GOT3 (cell line): ENCODE data around the gene MEN1.

ENCODE experiments used
- DNase-seq: peaks from one replicate; lab custom pipeline; 2025; ENCODE audit warnings: mixed read lengths; lab: John Stamatoyannopoulos, UW

Gene MEN1

DNA sequence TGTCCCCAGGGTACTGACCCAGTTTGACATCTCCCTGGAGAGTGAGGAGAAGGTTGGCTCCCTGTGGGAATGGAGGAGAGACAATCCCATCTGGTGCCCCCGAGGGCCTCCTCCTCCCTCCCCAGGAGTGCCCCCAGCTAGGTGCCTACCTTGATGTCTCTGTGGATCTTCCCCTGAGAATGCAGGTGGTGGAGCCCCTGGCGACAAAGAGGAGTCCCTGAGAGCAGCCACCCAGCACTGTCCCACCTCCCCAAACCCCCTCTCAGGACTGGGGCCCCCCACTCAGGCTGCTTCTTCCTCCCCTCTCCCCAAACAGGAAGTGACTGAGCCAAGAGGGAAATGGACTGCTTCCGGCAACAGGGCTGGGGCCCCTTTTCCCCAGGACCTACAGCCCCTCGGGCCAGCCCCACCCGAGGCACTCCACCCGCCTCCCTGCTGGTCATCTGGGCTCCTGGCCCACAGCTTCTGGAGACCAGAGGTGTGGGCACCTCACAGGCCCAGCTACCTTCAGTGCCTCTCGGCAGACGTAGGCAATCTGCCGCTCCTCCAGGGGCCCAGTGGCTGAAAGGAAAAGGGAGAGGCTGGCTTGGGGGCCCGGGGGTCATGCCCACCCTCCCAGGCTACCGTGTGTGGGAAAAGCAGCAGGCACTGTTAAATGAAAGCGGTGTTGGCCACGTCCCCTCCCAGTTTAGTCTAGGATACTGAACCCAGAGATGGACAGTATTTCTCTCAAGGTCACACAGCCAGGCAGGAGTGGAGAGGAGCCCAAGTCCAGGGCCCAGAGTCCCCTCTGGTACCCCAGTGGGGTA is 8.6 kb downstream of the MEN1 start:
- no peak for DNase-seq

DNA sequence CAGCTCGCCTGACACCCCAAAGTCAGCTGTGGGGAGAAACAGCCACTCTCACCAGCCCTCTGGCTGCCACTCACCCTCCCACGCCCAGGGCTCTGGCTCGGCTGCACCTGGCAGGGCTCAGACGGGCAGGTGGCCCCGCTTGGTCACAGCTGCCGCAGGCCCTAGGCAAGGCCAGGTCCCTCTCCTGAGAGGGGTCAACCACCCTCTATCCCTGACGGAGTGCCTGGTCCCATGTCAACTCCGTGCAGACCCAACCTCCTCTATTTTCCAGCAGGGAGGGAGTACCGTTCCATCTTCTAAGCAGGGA is 9.2 kb downstream of the MEN1 start:
- DNase-seq: no peak

DNA sequence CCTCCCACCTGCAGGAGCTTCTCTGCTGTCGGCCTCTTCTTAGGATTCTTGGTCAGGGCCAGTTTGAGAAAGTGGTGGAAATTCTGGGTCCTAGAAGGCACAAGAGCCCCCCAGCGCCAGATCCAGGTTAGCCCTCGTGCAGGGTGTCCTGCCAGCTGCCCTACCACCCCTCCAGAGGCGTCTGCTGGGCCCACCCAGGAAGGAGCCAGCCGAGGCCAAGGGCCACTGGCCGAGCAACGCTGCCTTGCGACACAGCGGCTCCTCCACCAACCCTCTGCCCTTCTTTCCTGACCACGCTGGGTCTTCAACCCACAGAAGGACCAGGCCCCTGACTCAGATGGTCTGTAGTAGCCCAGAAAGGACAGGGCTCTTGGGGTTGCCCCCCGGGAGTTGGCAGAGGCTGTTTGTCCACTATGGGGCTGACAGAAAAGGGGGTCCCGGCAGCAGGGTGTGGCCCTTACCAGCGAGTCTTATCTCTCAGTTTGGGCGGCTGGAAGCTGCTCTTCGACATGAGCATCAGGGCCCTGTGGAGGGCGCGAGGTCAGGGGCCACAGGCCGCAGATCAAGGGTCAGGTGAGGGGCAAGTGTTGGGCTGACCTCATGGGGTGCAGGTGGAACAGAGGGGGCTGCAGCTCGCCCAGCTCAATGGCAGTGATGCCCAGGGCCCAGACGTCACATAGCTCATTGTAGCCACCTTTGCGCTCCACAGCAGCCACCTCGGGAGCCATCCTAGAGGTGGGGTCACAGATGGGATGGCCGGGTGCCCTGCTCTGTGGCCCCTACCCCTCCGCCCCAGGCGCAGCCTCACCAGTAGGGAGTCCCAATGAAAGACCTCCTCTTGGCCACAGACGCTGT is 9.8 kb downstream of the MEN1 start:
- DNase-seq: no peak

DNA sequence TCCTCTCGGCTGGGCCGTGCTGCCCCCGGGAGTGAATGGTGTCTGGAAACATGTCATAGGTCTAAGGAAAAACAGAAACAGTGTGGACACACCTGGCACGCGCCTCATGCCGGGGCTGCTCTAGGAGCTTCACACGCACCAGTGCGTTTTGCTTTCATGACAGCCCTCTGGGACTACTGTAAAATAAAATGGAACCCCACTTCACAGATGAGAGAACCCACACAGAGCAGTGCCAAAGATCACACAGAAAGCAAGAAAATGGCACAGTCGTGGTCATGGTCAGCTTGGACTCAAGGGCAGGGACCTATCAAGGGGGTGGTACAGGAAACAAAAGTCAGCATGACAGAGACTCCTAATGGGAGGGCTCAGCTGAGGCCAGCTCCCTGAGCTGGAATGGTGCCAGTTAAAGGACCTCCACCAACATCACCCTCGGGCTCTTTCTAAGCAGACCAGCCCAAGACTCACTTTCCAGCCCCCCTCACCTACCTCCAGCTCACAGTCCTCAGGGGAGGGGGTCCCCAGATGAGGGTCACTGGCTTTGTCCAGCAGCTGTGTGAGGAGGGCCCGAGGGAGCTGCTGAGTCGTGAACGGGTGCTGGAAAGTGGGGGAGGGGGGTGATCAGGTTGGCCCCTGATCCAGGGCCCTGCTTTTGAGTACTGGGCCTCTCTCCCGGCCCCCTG is 10.6 kb downstream of the MEN1 start:
- no peak for DNase-seq

DNA sequence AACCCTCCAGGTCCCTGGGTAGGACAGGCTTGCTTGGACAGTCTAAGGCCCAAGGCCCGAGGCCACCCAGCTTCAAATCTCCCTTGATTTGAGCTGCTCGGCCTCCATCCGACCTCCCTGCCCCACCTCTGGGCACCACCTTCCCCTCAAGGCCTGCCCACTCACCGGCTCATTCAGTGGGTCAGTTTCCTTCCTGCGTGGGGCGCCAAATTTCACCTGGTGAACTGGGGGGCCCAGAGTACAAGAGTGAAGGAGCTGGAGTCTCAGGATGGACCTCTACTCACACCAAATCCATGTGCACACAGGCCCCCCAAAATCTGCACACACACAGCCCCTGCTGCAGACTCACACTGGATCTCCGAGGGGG is 11.1 kb downstream of the MEN1 start:
- DNase-seq: no peak

DNA sequence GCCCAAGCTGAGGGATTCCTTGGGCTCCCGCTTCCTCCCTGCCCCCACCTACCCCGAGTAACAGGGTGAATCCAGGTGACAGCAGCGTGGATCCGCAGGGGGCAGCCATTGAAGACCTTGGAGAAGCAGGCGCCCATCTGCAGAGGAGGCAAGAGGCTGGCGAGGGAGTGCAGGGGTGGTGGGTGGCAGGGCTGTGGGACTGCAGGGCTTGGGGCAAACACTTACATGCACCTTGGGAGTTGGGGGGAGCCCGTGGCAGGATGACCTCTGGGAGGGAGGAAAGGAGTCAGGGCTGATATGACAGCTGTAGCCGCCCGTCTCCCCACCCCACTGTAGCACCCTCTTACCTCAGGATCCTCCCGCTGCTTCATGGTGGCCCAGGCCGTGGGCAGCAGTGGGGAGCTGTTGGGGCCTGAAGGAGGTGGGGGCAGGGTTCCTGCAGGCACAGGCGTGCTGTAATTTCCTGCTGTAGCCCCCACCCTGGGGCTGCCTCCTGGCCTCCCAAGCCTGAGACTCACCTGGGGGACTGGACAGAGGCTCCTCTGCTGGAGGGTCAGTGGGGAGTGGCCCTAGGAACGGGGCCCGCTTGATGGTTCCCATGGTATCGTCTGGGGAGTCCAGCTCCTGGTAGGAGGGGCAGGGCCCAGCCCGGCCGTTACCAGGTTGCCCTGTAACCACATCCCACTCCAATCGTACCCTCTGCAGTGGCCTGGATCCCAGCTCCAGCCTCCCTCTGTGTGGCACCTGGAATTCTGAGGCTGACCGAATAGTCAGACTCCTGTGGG is 13.4 kb downstream of the MEN1 start:
- no peak for DNase-seq

DNA sequence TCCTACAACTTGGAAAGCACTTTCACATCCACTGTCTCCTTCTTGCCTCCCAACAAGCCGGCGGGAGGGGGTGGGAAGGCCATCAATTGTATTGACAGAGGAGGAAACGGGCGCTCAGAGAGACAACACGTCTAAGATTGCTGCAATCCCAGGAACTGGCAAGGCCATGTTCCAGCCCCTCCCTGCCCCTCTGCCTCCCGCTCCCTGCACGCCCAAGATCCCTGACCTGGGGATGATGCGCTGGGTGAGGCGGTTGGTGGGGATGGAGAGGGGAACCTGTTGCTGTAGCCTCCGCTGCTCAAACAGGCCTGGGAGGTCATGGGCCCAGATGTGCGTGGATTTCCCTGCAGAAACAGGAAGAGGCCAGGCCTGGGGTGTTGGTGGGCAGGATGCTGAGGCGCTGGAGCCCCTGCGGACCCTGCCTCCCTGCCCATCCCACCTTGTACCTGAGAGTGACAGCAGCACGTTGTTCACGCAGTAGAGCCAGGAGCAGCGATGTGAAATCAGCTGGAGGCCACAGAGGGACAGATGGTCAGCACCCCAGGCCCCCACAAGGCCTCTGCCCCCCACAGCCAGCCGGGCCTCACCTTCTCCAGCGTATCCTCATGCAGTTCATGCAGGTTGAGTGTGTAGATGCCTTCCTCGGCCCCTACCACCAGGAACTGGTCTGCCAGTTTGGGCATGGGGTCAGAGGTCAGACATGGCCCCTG is 14.1 kb downstream of the MEN1 start:
- DNase-seq: no peak

DNA sequence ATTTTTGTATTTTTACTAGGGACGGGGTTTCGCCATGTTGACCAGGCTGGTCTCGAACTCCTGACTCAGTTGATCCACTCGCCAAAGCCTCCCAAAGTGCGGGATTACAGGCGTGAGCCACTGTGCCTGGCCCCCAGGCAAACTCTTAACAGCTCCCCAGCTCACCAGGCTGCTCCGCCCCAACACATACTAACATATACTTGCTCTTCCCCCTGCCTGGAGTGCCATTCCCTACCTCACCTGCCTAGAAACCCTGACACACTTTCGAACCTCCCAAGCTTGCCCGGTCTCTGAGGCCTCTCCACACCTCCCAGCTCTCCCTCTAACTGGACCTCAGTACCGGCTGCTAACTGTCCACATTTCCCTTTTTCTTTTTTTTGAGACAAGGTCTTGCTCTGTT is 15.8 kb downstream of the MEN1 start:
- no peak for DNase-seq

DNA sequence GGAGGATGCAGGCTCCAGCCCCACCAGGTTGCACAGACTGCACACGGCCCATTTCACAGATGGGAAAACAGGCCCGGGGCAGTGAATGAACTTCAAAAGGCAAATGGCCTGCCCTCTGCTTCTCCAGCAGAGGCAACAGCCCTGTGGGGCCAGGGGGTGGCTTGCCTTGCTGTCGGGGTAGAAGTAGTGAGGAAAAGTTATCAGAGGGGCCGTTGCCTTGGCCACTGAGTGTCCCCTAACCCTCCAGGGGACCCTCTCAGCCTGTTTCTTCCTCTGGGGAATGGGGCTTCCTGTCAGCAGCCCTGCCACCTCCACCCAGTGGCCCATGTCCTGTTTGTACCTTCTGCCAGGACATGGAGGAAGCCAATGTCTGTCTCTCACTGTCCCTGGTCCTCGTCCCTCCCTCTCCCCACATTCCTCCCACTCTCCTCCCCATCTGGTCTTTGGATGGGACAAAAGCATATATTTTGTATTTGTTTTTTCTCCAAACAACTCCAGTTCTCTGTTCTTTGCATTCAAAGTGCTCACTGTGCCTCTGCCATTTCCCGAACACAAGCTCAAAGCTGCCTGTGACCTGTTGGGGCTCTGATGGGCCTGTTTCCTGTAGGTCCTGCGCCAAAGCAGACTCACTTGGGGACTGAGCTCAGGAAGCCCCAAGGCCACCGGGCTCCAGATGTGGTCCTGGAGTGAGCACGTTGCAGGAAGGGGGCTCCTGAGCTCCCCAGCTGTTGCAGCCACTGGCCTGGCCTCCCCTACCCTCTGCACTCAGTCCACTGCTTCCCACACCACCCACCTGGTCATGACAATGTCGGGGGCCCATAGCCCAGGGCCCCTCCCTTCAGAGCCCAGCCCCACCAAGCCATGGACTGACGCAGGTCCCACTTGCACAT is 16.8 kb downstream of the MEN1 start:
- no peak for DNase-seq

DNA sequence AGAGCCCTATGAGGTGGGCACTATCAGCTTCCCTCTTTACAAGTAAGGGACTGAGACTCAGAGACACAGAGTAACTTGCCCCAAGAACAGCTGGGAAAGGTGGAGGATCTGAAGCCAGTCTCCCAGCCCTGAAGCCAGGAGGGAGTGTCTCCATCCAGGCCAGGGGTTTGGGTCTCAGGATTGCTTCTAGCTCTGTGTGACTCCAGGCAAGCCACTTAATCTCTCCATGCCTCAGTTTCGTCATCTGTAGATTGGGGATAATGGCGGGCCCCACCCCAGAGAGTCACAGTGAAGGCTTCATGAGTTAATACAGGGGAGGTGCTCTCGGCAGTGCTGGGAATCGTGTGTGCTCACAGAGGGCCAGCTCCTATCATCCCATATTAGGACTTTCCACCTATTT is 17.9 kb downstream of the MEN1 start:
- no peak for DNase-seq

DNA sequence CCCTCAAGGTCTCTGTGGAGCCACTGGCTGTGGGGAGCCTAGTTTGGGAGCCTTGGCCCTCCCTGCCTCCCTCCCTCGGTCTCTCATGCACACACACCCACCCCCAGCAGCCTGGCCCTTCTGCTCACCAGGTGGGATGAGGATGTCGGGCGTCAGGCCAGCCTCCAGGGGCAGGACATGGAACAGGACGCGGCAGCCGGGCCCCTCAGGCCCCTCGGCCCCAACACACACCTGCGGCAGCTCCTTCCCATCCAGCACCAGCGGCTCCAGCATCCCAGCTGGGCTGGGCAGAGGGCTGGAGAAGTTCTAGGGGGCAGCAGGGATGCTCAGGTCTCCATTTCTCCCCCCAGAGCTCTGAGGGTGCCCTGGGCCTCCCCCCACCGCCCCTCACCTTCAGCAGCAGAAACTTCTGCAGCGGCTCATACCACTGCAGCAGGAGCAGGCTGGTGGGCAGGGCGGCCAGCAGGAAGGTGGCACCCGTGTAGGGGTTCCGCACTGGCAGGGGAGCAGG is 18.5 kb downstream of the MEN1 start:
- no peak for DNase-seq

DNA sequence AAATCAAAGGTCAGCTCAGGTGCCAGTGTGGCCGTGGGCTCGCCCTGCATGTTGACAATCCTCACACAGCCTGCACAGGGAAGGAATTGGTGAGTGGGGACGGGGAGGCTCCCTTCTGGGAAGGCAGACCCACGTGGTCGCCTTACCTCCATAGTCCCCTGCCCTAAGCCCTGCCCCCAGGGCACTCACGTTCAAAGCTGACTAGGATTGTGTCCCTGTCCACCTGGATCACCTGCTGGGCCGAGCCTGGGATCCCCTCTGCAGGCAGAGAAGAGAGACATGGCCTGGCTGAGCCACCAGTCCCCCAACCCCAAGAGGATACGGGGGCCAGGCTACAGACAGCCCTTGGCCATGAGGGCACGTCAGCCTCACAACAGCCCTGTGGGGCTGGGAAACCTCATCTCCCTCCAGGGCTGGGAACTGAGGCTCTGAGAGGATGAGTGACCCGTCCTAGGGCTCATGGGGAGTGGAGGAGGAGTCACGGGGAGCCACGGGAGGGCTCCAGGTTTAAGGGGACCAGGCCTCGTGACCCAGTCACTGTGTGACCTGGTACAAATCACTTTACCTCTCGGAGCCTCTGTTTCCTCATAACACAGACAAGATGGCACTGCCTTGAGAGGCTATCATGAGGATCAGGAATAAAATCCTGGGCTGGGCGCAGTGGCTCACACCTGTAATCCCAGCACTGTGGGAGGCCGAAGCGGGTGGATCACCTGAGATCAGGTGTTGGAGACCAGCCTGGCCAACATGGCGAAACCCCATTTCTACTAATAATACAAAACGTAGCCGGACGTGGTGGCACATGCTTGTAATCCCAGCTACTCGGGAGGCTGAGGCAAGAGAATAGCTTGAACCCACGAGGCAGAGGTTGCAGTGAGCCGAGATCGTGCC is 19.9 kb downstream of the MEN1 start:
- DNase-seq: no peak

DNA sequence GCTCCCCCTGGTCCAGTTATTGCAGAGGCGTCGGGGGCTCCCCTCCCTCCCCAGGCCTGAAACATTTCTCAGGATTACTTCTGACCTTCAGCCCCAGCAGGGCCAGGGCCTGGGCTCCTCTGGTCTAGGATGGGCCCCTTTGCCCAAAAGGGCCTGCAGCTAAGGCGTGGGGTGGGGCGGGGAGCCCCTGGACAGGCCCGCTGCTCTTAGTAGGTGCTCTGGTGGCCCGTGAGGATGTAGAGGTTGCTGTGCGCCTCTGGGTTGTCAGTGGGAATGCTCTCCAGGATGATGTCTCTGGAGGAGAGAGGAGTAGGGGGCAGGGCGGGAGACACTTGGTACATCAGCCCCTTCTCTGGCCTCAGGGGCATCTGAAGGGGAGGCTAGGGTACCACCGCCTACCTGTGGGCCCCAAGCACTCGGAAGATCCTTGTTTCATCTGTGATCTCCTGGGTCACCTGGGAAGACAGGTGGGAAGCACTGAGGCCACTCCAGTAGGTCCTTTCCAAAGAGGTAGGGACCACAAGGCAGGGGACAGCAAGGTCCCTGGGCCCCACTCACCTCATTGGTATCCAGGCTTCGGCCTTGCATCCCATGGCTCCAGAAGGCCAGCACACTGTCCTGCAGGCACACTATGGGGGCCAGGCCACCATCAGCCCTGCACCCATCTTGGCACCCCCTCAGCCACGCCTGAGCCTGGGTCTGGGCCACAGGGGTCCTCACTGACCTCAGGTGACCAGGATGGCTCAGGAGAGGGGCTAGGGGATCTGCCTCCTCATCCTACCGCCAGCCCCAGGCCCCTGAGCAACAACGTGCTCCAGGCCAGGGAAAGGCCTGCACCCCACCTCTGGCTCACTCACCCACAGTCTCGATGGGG is 20.8 kb downstream of the MEN1 start:
- DNase-seq: no peak

DNA sequence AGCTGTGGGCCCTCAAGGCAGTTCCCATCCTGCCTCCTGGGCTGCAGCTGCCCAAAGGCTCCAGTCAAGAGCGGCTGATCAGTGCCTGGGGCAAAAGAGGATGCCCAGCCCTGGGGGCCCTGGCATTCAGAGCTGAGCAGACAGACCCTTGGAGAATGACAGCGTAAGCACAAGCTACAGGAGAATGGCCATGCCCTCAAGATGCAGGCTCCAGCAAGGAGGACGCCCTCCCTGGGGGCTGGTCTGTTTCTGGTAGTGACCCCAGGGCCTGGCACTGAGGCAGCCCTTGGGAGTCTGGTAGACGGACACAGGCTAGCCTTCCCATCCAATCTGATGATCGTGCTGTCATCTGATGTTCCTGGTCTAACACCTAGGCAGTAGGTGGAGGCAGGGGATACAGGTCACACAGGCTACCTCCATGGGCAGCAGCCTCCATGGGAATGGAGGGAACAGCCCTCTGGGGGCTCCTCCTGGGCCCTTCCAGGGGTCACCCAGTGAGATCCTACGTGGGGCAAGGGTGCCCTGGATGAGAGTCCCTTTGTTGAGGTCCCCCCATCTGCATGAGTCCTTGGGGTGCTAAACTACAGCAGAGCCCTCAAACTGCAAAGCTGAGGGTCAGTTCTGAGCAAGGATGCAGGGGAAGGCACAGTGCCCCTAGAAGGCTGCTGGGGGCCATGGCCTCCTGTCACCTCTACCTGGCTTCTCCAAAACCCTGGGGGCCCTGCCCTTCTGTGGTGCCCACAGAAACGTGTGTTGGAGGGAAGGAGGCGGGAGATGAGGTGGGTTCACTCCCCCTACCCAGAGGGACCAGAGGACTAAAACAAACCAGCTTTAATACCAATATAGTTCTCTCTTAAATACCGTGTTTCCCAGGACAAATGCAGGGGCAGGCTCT is 21.8 kb downstream of the MEN1 start:
- DNase-seq: no peak

DNA sequence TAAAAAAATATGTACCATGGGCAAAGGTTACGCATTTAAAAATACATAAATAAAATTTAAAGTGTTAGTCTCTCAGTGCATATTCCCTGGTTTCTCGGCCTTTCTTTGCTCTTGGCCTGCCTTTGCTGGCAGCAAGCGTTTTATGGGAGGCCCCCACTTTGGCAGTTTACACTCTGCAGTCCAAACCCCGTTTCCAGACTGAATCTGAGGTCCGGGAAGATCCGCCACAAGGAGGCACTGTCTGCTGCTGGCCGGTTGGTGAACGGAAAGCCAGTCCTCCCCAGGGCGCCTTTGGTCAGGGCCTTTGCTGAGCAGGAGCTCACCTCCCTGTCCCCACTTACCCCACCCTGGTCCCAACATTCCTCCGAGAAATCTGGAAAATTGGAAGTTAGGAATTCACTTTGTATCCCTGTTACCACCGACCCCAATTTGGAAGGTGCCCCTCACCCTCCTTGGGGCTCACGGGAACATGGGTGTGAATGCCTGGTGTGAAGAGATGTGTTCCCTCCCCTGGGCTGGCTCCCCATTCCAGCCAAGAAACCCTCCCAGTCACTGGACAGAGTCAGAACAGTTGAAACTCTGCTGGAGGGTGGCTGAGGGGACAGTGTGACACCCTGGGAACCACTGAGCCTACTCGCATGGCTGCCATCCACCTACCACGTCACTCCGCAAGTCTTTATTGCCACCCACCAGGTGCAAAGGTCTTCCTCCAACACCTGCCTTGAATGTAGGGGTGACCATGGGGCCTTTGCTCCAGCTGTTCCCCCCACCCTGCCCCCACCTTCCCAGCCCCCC is 22.6 kb downstream of the MEN1 start:
- no peak for DNase-seq

DNA sequence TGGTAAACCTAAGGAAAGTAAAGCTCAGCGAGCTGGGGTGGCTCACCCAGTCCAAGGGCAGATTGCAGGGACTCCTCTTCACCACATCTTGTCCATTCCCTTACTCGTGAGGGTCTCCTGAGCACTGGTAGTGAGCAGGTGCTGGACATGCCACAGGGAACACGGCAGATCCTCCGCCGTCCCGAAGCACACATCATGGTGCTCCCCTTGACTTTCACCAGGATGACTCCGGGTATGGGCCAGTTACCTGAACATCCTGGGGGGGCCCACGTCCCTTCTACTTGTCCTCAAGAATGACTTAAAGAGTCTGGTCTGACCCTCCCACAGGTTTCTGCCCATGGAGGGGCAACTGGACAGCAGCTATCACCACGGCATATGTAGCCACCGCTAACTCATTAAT is 24.0 kb downstream of the MEN1 start:
- DNase-seq: no peak
